Vagina (tissue), 2 donors: ENCODE measurements around the gene DDX10.

Source experiments
- POLR2A ChIP-seq, 2 donors: fragments of 450-650 bp; IDR thresholded peaks; one replicate each; pipeline ENCODE4 v1.6.1; 2017; ENCODE audit warnings: antibody characterized with exemption in 2 of 2, mild to moderate bottlenecking in 2 of 2, moderate library complexity in 2 of 2
- TF ChIP-seq, protein P1 (sequence below), 3 experiments: fragments of 450-650 bp in 2 of 3; fragments of 200-600 bp in 1 of 3; sonication (generic) in 1 of 3; IDR thresholded peaks; one replicate each; pipeline ENCODE4 v1.5.1; 2017 to 2019; ENCODE audit warnings: antibody characterized with exemption in 3 of 3, mild to moderate bottlenecking in 2 of 3, moderate library complexity in 2 of 3

DNA sequence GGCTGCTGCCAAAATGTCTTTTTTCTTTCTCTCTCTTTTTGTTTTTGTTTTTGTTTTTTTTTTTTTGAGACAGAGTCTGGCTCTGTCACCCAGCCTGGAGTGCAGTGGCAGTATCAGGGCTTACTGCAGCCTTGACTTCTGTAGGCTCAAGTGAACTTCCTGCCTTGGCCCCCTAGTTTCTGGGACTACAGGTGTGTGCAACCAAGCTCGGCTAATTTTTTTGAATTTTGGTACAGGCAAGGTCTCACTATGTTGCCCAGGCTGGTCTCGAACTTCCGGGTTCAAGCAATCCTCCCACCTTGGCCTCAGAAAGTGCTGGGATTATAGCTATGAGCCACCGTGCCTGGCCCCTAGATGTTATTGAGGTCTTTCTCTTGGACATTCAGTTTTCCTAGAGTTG lies 2.2 kb upstream of the DDX10 start:
- TF ChIP-seq, protein P1, sequence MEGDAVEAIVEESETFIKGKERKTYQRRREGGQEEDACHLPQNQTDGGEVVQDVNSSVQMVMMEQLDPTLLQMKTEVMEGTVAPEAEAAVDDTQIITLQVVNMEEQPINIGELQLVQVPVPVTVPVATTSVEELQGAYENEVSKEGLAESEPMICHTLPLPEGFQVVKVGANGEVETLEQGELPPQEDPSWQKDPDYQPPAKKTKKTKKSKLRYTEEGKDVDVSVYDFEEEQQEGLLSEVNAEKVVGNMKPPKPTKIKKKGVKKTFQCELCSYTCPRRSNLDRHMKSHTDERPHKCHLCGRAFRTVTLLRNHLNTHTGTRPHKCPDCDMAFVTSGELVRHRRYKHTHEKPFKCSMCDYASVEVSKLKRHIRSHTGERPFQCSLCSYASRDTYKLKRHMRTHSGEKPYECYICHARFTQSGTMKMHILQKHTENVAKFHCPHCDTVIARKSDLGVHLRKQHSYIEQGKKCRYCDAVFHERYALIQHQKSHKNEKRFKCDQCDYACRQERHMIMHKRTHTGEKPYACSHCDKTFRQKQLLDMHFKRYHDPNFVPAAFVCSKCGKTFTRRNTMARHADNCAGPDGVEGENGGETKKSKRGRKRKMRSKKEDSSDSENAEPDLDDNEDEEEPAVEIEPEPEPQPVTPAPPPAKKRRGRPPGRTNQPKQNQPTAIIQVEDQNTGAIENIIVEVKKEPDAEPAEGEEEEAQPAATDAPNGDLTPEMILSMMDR (IDR thresholded peaks at IDR 0.05): no peak
- TF ChIP-seq POLR2A (IDR thresholded peaks at IDR 0.05): no peak
